Upper lobe of left lung (tissue), 4 donors: ENCODE results near the gene TENM3.

Experiments
- CTCF ChIP-seq, 6 experiments: fragments of 450-650 bp in 4 of 6; fragments of 200-600 bp in 2 of 6; sonication (generic) in 2 of 6; IDR thresholded peaks; one replicate each; pipeline ENCODE4 v1.5.1; 2016 to 2019; ENCODE audit warnings: antibody characterized with exemption in 6 of 6
- EP300 ChIP-seq, 4 donors: sonication (generic); formaldehyde crosslinking; IDR thresholded peaks; one replicate each; pipeline ENCODE4 v1.5.1; 2017; ENCODE audit warnings: antibody characterized with exemption in 4 of 4, control low read depth in 2 of 4
- POLR2A ChIP-seq, 4 donors: fragments of 450-650 bp; IDR thresholded peaks; one replicate each; pipeline ENCODE4 v1.5.1; 2016 to 2017; ENCODE audit warnings: antibody characterized with exemption in 4 of 4, mild to moderate bottlenecking in 2 of 4
- POLR2AphosphoS5 ChIP-seq, 2 donors: sonication (generic); formaldehyde crosslinking; IDR thresholded peaks; one replicate each; pipeline ENCODE4 v1.5.1; 2017; ENCODE audit warnings: antibody characterized with exemption in 2 of 2

GRCh38 chr4:182420189-182420588 is 177.0 kb downstream of the TENM3 start:
- TF ChIP-seq POLR2A (IDR thresholded peaks at IDR 0.05) = no peak
- no peak for TF ChIP-seq CTCF (IDR thresholded peaks at IDR 0.05)
- TF ChIP-seq POLR2AphosphoS5 (IDR thresholded peaks at IDR 0.05) = no peak
- TF ChIP-seq EP300 (IDR thresholded peaks at IDR 0.05) = no peak
